H1 (cell line): ENCODE measurements around the gene ZNF213. TPM values are rescaled to one million over a fixed set of nuclear protein-coding genes. Genes with fewer than 3 reads are reported as not detected.

ENCODE experiments used
- CTCF ChIA-PET: fragments of 300-600 bp; sonication (Branson Sonifier 250); formaldehyde crosslinking; loops from one replicate; lab custom pipeline; 2021; ENCODE audit not compliant: partially characterized antibody; lab: Charles Lee
- POLR2A ChIA-PET: fragments of 300-600 bp; sonication (Branson Sonifier 250); formaldehyde crosslinking; loops from one replicate; lab custom pipeline; 2021; ENCODE audit warnings: inconsistent platforms; ENCODE audit not compliant: partially characterized antibody; lab: Charles Lee
- DNase-seq, 2 experiments: peaks; one replicate each; pipeline versions ENCODE4 v3.0.0 to v3.0.0-alpha.2; 2010 to 2022; ENCODE audit warnings: low spot score in 2 of 2, low read depth in 1 of 2, mixed read lengths in 1 of 2
- FAIRE-seq: peaks from 2 replicates; lab custom pipeline; 2011; peaks lifted over from hg19 to GRCh38; lab: Jason Lieb, UNC
- H2AFZ ChIP-seq: 2 replicates; pipeline ENCODE4 v1.8.1; 2012; ENCODE audit warnings: low read length, inconsistent platforms
- H2AK5ac ChIP-seq: 2 replicates; pipeline ENCODE4 v1.6.1; 2013; ENCODE audit warnings: low read depth, low read length
- H2BK120ac ChIP-seq: replicated peaks from 2 replicates; pipeline ENCODE3; 2013; ENCODE audit warnings: low read depth, low read length, inconsistent platforms
- H2BK12ac ChIP-seq: 2 replicates; pipeline ENCODE4 v1.6.1; 2013; ENCODE audit warnings: low read depth, low read length
- H2BK15ac ChIP-seq: 2 replicates; pipeline ENCODE4 v1.6.1; 2013; ENCODE audit warnings: low read length
- H2BK20ac ChIP-seq: 2 replicates; pipeline ENCODE4 v1.6.1; 2013; ENCODE audit warnings: low read length
- H2BK5ac ChIP-seq: 2 replicates; pipeline ENCODE4 v1.6.1; 2013; ENCODE audit warnings: low read depth, low read length
- H3K14ac ChIP-seq: 2 replicates; pipeline ENCODE4 v1.6.1; 2013; ENCODE audit warnings: inconsistent platforms; ENCODE audit not compliant: insufficient read length
- H3K18ac ChIP-seq: 2 replicates; pipeline ENCODE4 v1.6.1; 2013; ENCODE audit warnings: low read length; ENCODE audit errors: extremely low read depth
- H3K23ac ChIP-seq: 2 replicates; pipeline ENCODE4 v1.6.1; 2013; ENCODE audit warnings: inconsistent platforms; ENCODE audit not compliant: insufficient read length
- H3K23me2 ChIP-seq: 2 replicates; pipeline ENCODE4 v1.6.1; 2013; ENCODE audit warnings: low read depth, low read length
- H3K27ac ChIP-seq: 2 replicates; pipeline ENCODE4 v1.6.1; 2011; ENCODE audit warnings: low read depth, low read length, inconsistent platforms
- H3K27me3 ChIP-seq, 4 experiments: replicated peaks in 1 of 4; 1 replicate in 1 of 4; 2 replicates in 3 of 4; pipeline versions ENCODE4 v1.6.1 to v1.8.1; 2011 to 2013; ENCODE audit warnings: low read length in 3 of 4, mild to moderate bottlenecking in 3 of 4, inconsistent platforms in 2 of 4, mixed read lengths in 2 of 4, moderate library complexity in 1 of 4; ENCODE audit not compliant: control insufficient read depth in 3 of 4, insufficient read depth in 3 of 4; ENCODE audit errors: extremely low read depth in 1 of 4
- H3K36me3 ChIP-seq, 4 experiments: 2 replicates each; pipeline versions ENCODE4 v1.6.1 to v1.8.1; 2011 to 2013; ENCODE audit warnings: mild to moderate bottlenecking in 4 of 4, low read length in 3 of 4, moderate library complexity in 2 of 4, control low read depth in 1 of 4, inconsistent platforms in 1 of 4; ENCODE audit not compliant: insufficient read depth in 4 of 4, control insufficient read depth in 2 of 4
- H3K4ac ChIP-seq: replicated peaks from 2 replicates; pipeline ENCODE3; 2013; ENCODE audit warnings: low read length, low read depth, mixed read lengths, inconsistent platforms; ENCODE audit not compliant: insufficient read length
- H3K4me1 ChIP-seq, 4 experiments: replicated peaks in 1 of 4; 1 replicate in 1 of 4; 2 replicates in 3 of 4; pipeline versions ENCODE4 v1.6.1 to v1.8.1; 2011 to 2013; ENCODE audit warnings: low read length in 3 of 4, inconsistent platforms in 2 of 4, mixed read lengths in 1 of 4; ENCODE audit not compliant: insufficient read depth in 4 of 4, control insufficient read depth in 3 of 4
- H3K4me2 ChIP-seq, 2 experiments: 2 replicates each; pipeline versions ENCODE4 v1.6.1 to v1.8.1; 2011 to 2013; ENCODE audit warnings: low read depth in 2 of 2, low read length in 2 of 2, control low read depth in 1 of 2, inconsistent platforms in 1 of 2, mild to moderate bottlenecking in 1 of 2; ENCODE audit not compliant: insufficient read depth in 1 of 2
- H3K4me3 ChIP-seq, 4 experiments: fragments of 200-600, 300-600 bp in 1 of 4; sonication (generic), shearing (Covaris generic), sonication (Bioruptor Twin) in 1 of 4; 2 replicates each; pipeline versions ENCODE4 v1.5.1 to v1.8.1; 2011 to 2016; ENCODE audit warnings: low read length in 4 of 4, low read depth in 3 of 4, control low read depth in 2 of 4, inconsistent platforms in 2 of 4, mild to moderate bottlenecking in 2 of 4, mixed read lengths in 1 of 4, moderate library complexity in 1 of 4; ENCODE audit not compliant: insufficient read depth in 2 of 4; ENCODE audit errors: extremely low read depth in 1 of 4
- H3K56ac ChIP-seq: replicated peaks from 2 replicates; pipeline ENCODE3; 2013; ENCODE audit warnings: low read depth, mild to moderate bottlenecking, mixed read lengths, low read length, inconsistent platforms; ENCODE audit not compliant: insufficient read length
- H3K79me1 ChIP-seq: 2 replicates; pipeline ENCODE4 v1.6.1; 2013; ENCODE audit warnings: low read depth, low read length, control low read depth
- H3K79me2 ChIP-seq, 2 experiments: 2 replicates each; pipeline versions ENCODE4 v1.6.1 to v1.8.1; 2012 to 2013; ENCODE audit warnings: low read length in 2 of 2, mild to moderate bottlenecking in 2 of 2, inconsistent platforms in 1 of 2; ENCODE audit not compliant: insufficient read depth in 2 of 2, control insufficient read depth in 1 of 2
- H3K9ac ChIP-seq, 4 experiments: replicated peaks in 1 of 4; 1 replicate in 1 of 4; 2 replicates in 3 of 4; pipeline versions ENCODE4 v1.6.1 to v1.8.1; 2011 to 2013; ENCODE audit warnings: low read depth in 3 of 4, low read length in 3 of 4, control low read depth in 2 of 4, mild to moderate bottlenecking in 2 of 4, moderate library complexity in 2 of 4, inconsistent platforms in 1 of 4; ENCODE audit errors: extremely low read depth in 1 of 4
- H3K9me3 ChIP-seq, 2 experiments: 2 replicates each; pipeline versions ENCODE4 v1.6.1 to v1.8.1; 2012 to 2013; ENCODE audit warnings: mild to moderate bottlenecking in 2 of 2, moderate library complexity in 2 of 2, control low read depth in 1 of 2, inconsistent platforms in 1 of 2, low read depth in 1 of 2, low read length in 1 of 2, mixed read lengths in 1 of 2; ENCODE audit not compliant: insufficient read depth in 2 of 2
- H4K20me1 ChIP-seq, 2 experiments: replicated peaks in 1 of 2; 2 replicates each; pipeline versions ENCODE3 to v1.8.1; 2011 to 2013; ENCODE audit warnings: inconsistent platforms in 2 of 2, low read length in 2 of 2, mild to moderate bottlenecking in 1 of 2; ENCODE audit not compliant: insufficient read depth in 2 of 2, control insufficient read depth in 1 of 2
- H4K5ac ChIP-seq: 2 replicates; pipeline ENCODE4 v1.6.1; 2013; ENCODE audit warnings: low read length, low read depth, mixed read lengths, inconsistent platforms; ENCODE audit not compliant: insufficient read length
- H4K8ac ChIP-seq: 2 replicates; pipeline ENCODE4 v1.8.0; 2013; ENCODE audit warnings: mild to moderate bottlenecking, moderate library complexity, low read length, inconsistent platforms; ENCODE audit not compliant: insufficient read depth; ENCODE audit errors: extremely low read depth
- H4K91ac ChIP-seq: replicated peaks from 2 replicates; pipeline ENCODE3; 2013; ENCODE audit warnings: low read length, mixed read lengths, inconsistent platforms; ENCODE audit not compliant: insufficient read length
- CBX8 ChIP-seq: fragments of 300-800, 300-1000 bp; sonication (generic); IDR thresholded peaks from 2 replicates; pipeline ENCODE4 v1.7.1; 2016; ENCODE audit warnings: low read depth, low read length, borderline replicate concordance
- CHD2 ChIP-seq: IDR thresholded peaks from 2 replicates; pipeline ENCODE4 v1.6.1; 2012; ENCODE audit warnings: low read length, improper control_type of control experiment
- CREB1 ChIP-seq: IDR thresholded peaks from 2 replicates; pipeline ENCODE4 v1.6.1; 2012; ENCODE audit warnings: inconsistent platforms
- MAFK ChIP-seq: IDR thresholded peaks from 2 replicates; pipeline ENCODE4 v1.6.1; 2012; ENCODE audit warnings: low read depth, mild to moderate bottlenecking, improper control_type of control experiment, low read length
- NANOG ChIP-seq: IDR thresholded peaks from 2 replicates; pipeline ENCODE4 v1.6.1; 2011; ENCODE audit warnings: low read length, low read depth, mild to moderate bottlenecking, inconsistent platforms; ENCODE audit not compliant: insufficient read depth, poor library complexity, severe bottlenecking
- NRF1 ChIP-seq: IDR thresholded peaks from 2 replicates; pipeline ENCODE4 v1.6.1; 2011; ENCODE audit warnings: mild to moderate bottlenecking, low read depth, low read length, improper control_type of control experiment
- SAP30 ChIP-seq: fragments of 300-600 bp; sonication (generic); IDR thresholded peaks from 2 replicates; pipeline ENCODE4 v1.7.1; 2012; ENCODE audit warnings: low read length, moderate library complexity, mild to moderate bottlenecking, inconsistent platforms; ENCODE audit not compliant: insufficient read depth, insufficient replicate concordance
- SRF ChIP-seq: IDR thresholded peaks from 2 replicates; pipeline ENCODE4 v1.6.1; 2011; ENCODE audit warnings: mild to moderate bottlenecking, low read depth, low read length, moderate library complexity
- SUZ12 ChIP-seq: fragments of 200-600 bp; sonication (generic); IDR thresholded peaks from 2 replicates; pipeline ENCODE4 v1.6.1; 2012; ENCODE audit warnings: mild to moderate bottlenecking, inconsistent platforms, low read length, moderate library complexity, mixed read lengths
- TAF7 ChIP-seq: optimal IDR thresholded peaks from 2 replicates; pipeline ENCODE3; 2011; ENCODE audit warnings: low read depth, mild to moderate bottlenecking, inconsistent platforms, low read length, moderate library complexity, borderline replicate concordance
- TCF12 ChIP-seq: IDR thresholded peaks from 2 replicates; pipeline ENCODE4 v1.6.1; 2011; ENCODE audit warnings: low read depth, mild to moderate bottlenecking, low read length
- YY1 ChIP-seq: IDR thresholded peaks from 2 replicates; pipeline ENCODE4 v1.6.1; 2011; ENCODE audit warnings: low read depth, mild to moderate bottlenecking, low read length
- WGBS, 2 experiments: shearing (Covaris generic) in 1 of 2; methylation state at CpG; one replicate each; pipeline versions ENCODE4 v1.1.6 to v1.1.7; 2013 to 2015; ENCODE audit warnings: low lambda C conversion rate in 2 of 2, mixed read lengths in 2 of 2, inconsistent platforms in 1 of 2, low coverage in 1 of 2, missing lambda C conversion rate in 1 of 2; ENCODE audit not compliant: insufficient replicate concordance in 2 of 2, insufficient coverage in 1 of 2, insufficient read length in 1 of 2; ENCODE audit errors: extremely low coverage in 1 of 2, missing lambda C conversion rate in 1 of 2; 5-methylcytosine and 5-hydroxymethylcytosine counted together
- polyA plus RNA-seq, 7 experiments: library from polyadenylated mRNA; depleted of rRNA in 3 of 7; stranded (reverse) in 5 of 7; unstranded in 2 of 7; fragments of >200 nt in 5 of 7; fragments of 200-250 nt in 2 of 7; gene quantifications; 1 replicate in 5 of 7; 2 replicates in 1 of 7; 4 replicates in 1 of 7; pipeline versions ENCODE4 v1.2.1 to v1.2.3, GENCODE V29; 2011 to 2013; ENCODE audit warnings: missing spikeins in 2 of 7, mixed read lengths in 2 of 7
- total RNA-seq: library from RNA; stranded (reverse); fragmentation: NEBNext Ultra II Directional; extraction: Animal tissue kit (Norgen Biotek cat#: 25700); gene quantifications from 2 replicates; pipeline ENCODE4 v1.2.1, GENCODE V29; 2021

Gene ZNF213
- total and polyA plus RNA-seq, 2 of the 8 experiments (the other 6 are each of a cell fraction or from before 2014, with no cell fraction given): 1.6 to 6.9 TPM

DNA sequence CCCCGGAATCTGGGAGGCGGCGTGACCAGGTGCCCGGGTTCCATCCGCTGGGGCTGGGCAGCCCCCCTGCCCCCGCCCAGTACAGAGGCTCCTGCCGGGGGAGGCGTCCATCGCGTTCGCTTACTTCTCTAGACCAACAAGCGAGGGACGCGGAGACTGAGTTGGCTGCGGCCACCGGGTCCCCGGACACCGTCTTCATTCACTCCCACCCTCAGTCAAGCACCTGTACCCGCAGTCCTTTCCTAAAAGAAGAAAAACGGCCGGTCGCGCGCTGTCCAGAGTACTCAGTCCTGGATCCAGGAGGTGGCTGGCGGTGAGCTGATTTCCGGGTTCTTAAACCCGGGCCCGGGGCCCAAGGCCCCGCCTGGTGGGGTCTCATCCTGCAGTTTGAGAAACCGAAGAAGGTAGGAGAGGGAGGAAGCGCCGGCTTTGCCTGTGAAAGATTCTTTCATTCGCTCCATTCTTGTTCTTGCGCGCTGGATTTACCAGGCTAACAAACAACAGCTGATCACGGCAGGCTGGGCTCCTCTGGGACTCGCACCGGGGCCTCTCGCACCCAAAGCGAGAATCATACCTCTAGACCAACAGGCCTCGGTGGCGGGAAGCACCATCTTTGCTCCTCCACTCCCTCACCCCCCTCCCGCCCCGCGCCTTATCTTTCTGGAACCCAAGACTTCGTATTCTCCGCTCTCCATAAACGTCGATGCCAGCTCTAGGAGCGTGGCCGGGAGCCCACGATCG is 35.8 kb downstream of the ZNF213 start:
- Histone ChIP-seq H3K9me3 (peaks cover under 1 to 3% of the 10 kb centered on the region in 2 experiments; a peak in 2 of 4 replicates), H3K23me2 (peaks cover 26% of the 10 kb centered on the region; the same call in 1 of the 2 replicates), H3K14ac (no peak overlapping the region), H2BK5ac (peak overlapping the region; percentile 52; the same call in 1 of the 2 replicates), H2BK20ac (peak overlapping the region; percentile 80; the same call in 1 of the 2 replicates), H3K4me1 (peaks cover 0 to 10% (median 6%) of the 10 kb centered on the region in 4 experiments; a peak in 5 of 7 replicates), H3K4me3 (peak overlapping the region; percentile 44 to 65 (median 56)), H2AK5ac (no peak overlapping the region), H4K8ac (peak overlapping the region; percentile 63; the same call in 1 of the 2 replicates), H2BK15ac (no peak overlapping the region), H3K79me2 (no peaks in the 10 kb centered on the region), H3K36me3 (no peaks in the 10 kb centered on the region), H3K4me2 (peak overlapping the region; percentile 85 to 98), H3K18ac (peak overlapping the region; percentile 87), H3K27ac (no peak overlapping the region), H4K5ac (no peak overlapping the region), H2BK12ac (0 out of 2 replicates have a peak overlapping the region, but pooled peaks have one; percentile 60), H3K27me3 (peaks cover 0 to 25% (median 16%) of the 10 kb centered on the region in 4 experiments; a peak in 5 of 7 replicates), H3K4ac (no peak overlapping the region), H3K23ac (no peak overlapping the region), H4K20me1 (no peaks in the 10 kb centered on the region), H4K91ac (peak overlapping the region; percentile 86), H2BK120ac (no peak overlapping the region), H3K79me1 (no peaks in the 10 kb centered on the region), H3K56ac (no peak overlapping the region), H2AFZ (peak overlapping the region; percentile 86; the same call in 1 of the 2 replicates), H3K9ac (peak overlapping the region in 1 of 4 experiments; percentile 25; a peak in 2 of 7 replicates)
- WGBS, 2 experiments: 5% methylated on average over 40 of the region's 53 CpGs; no CpG with 5 or more reads in 1 of the 2 experiments
- ChIA-PET POLR2A (interaction anchor here (0.7 to 5.1 kb wide), 15 partner anchors 9 to 146 kb away, joined by 3 to 28 read pairs (median 5); partner anchors contain the start of genes OR1F1 and ZSCAN10), CTCF (interaction anchor here (1.1 to 5.6 kb wide), 8 partner anchors 13 to 296 kb away, joined by 3 to 36 read pairs (median 12); no protein-coding TSS in a partner anchor)
- DNase-seq (peak in 1 of 2 experiments; percentile 77), FAIRE-seq (no peak)
- no peak for TF ChIP-seq SUZ12
- no peak for TF ChIP-seq SRF
- TF ChIP-seq YY1: no peak
- TF ChIP-seq CHD2: no peak
- TF ChIP-seq CREB1: no peak
- TF ChIP-seq NRF1: no peak
- TF ChIP-seq NANOG: no peak
- TF ChIP-seq SAP30: peak; percentile 81
- TF ChIP-seq MAFK: no peak
- no peak for TF ChIP-seq CBX8
- no peak for TF ChIP-seq TCF12
- TF ChIP-seq TAF7: no peak
